SK-N-SH treated with all-trans-retinoic acid at 6 μM for 48 hours (cell line): ENCODE measurements around the gene CDC5L.

ENCODE experiments used
- ATAC-seq: fragments of 200-7000 bp; cut with Tn5 transposase; 3 replicates; pipeline ENCODE4 v1.9.1; 2020; ENCODE audit warnings: mild to moderate bottlenecking, moderate library complexity
- BACH2 ChIP-seq: fragments of 250-450 bp; sonication (Bioruptor Pico); IDR thresholded peaks from 2 replicates; pipeline ENCODE4 v1.9.0; 2021; ENCODE audit warnings: mild to moderate bottlenecking, borderline replicate concordance
- CSDC2 ChIP-seq: fragments of 250-450 bp; sonication (Bioruptor Pico); IDR thresholded peaks from 2 replicates; pipeline ENCODE4 v1.5.0; 2020; ENCODE audit warnings: mild to moderate bottlenecking, moderate library complexity
- GLIS3 ChIP-seq: fragments of 250-450 bp; sonication (Bioruptor Pico); IDR thresholded peaks from 2 replicates; pipeline ENCODE4 v1.5.0; 2020; ENCODE audit warnings: mild to moderate bottlenecking, moderate library complexity
- ISL1 ChIP-seq: fragments of 250-450 bp; sonication (Bioruptor Pico); IDR thresholded peaks from 2 replicates; pipeline ENCODE4 v2.1.2; 2022; ENCODE audit warnings: mild to moderate bottlenecking, moderate library complexity
- OSR1 ChIP-seq: fragments of 250-450 bp; sonication (Bioruptor Pico); IDR thresholded peaks from 2 replicates; pipeline ENCODE4 v1.8.0; 2022; ENCODE audit warnings: moderate library complexity, mild to moderate bottlenecking, inconsistent platforms
- RARB ChIP-seq: fragments of 250-450 bp; sonication (Bioruptor Pico); IDR thresholded peaks from 2 replicates; pipeline ENCODE4 v1.8.0; 2021; ENCODE audit warnings: mild to moderate bottlenecking, moderate library complexity
- TOX ChIP-seq: fragments of 250-450 bp; sonication (Bioruptor Pico); IDR thresholded peaks from 2 replicates; pipeline ENCODE4 v1.8.0; 2021; ENCODE audit warnings: mild to moderate bottlenecking, moderate library complexity, borderline replicate concordance
- ZC3H10 ChIP-seq: fragments of 250-450 bp; sonication (Bioruptor Pico); IDR thresholded peaks from 2 replicates; pipeline ENCODE4 v1.5.1; 2021; ENCODE audit warnings: mild to moderate bottlenecking, moderate library complexity
- ZFP3 ChIP-seq: fragments of 250-450 bp; sonication (Bioruptor Pico); IDR thresholded peaks from 2 replicates; pipeline ENCODE4 v1.5.0; 2020; ENCODE audit warnings: mild to moderate bottlenecking, moderate library complexity
- ZFP30 ChIP-seq: fragments of 450-650 bp; formaldehyde crosslinking; IDR thresholded peaks from 2 replicates; pipeline ENCODE4 v1.5.0; 2022; ENCODE audit warnings: mild to moderate bottlenecking, moderate library complexity
- ZNF565 ChIP-seq: fragments of 450-650 bp; formaldehyde crosslinking; conservative IDR thresholded peaks from 2 replicates; pipeline ENCODE4 v1.5.0; 2020; ENCODE audit warnings: low read depth, mild to moderate bottlenecking, moderate library complexity
- ZNF70 ChIP-seq: fragments of 450-650 bp; formaldehyde crosslinking; IDR thresholded peaks from 2 replicates; pipeline ENCODE4 v1.5.0; 2020; ENCODE audit warnings: mild to moderate bottlenecking, moderate library complexity
- ZNF8 ChIP-seq: fragments of 450-650 bp; formaldehyde crosslinking; IDR thresholded peaks from 2 replicates; pipeline ENCODE4 v1.5.0; 2020; ENCODE audit warnings: mild to moderate bottlenecking, moderate library complexity
- TF ChIP-seq, protein P1 (sequence below): fragments of 250-450 bp; sonication (Bioruptor Pico); IDR thresholded peaks from 2 replicates; pipeline ENCODE4 v1.8.0; 2020; ENCODE audit warnings: mild to moderate bottlenecking, moderate library complexity, borderline replicate concordance
- TF ChIP-seq, protein P2 (sequence below): fragments of 250-450 bp; sonication (Bioruptor Pico); IDR thresholded peaks from 2 replicates; pipeline ENCODE4 v1.5.1; 2020; ENCODE audit warnings: low read depth, mild to moderate bottlenecking, moderate library complexity
- TF ChIP-seq, protein P3 (sequence below): fragments of 250-450 bp; sonication (Bioruptor Pico); IDR thresholded peaks from 2 replicates; pipeline ENCODE4 v1.5.0; 2020; ENCODE audit warnings: mild to moderate bottlenecking, moderate library complexity
- TF ChIP-seq, protein P4 (sequence below): fragments of 250-450 bp; sonication (Bioruptor Pico); IDR thresholded peaks from 2 replicates; pipeline ENCODE4 v1.5.1; 2021; ENCODE audit warnings: mild to moderate bottlenecking, moderate library complexity

CDC5L gene

DNA sequence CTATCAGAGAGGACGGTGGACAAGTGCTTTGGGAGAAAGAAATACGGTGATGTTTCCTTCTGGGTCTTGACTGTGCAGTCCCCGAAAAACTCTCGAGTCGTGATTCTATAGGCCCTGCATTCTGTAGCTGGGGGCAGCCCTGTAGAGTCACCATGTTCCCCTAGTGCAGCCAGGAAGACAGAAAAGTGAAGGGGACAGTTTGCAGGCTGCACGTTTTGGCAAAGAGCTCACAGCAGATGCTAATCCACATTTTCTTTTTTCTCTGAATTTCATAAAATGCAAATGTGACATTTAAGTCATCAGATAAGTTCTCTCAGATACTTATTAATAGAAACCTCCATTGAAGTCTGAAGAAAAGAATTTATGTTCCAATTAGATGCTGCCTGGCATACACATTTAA lies 25.6 kb upstream of the CDC5L start (continued):
- TF ChIP-seq, protein P1, sequence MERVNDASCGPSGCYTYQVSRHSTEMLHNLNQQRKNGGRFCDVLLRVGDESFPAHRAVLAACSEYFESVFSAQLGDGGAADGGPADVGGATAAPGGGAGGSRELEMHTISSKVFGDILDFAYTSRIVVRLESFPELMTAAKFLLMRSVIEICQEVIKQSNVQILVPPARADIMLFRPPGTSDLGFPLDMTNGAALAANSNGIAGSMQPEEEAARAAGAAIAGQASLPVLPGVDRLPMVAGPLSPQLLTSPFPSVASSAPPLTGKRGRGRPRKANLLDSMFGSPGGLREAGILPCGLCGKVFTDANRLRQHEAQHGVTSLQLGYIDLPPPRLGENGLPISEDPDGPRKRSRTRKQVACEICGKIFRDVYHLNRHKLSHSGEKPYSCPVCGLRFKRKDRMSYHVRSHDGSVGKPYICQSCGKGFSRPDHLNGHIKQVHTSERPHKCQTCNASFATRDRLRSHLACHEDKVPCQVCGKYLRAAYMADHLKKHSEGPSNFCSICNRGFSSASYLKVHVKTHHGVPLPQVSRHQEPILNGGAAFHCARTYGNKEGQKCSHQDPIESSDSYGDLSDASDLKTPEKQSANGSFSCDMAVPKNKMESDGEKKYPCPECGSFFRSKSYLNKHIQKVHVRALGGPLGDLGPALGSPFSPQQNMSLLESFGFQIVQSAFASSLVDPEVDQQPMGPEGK (CRISPR knock-in tag), result no peak
- TF ChIP-seq ZC3H10 (CRISPR knock-in tag) (no peak), OSR1 (CRISPR knock-in tag) (no peak), ZNF70 (CRISPR knock-in tag) (no peak), ZNF8 (CRISPR knock-in tag) (no peak), ZNF565 (no peak), ISL1 (no peak), ZFP30 (CRISPR knock-in tag) (no peak), RARB (CRISPR knock-in tag) (no peak), TOX (CRISPR knock-in tag) (no peak), GLIS3 (CRISPR knock-in tag) (no peak)
- TF ChIP-seq, protein P2, sequence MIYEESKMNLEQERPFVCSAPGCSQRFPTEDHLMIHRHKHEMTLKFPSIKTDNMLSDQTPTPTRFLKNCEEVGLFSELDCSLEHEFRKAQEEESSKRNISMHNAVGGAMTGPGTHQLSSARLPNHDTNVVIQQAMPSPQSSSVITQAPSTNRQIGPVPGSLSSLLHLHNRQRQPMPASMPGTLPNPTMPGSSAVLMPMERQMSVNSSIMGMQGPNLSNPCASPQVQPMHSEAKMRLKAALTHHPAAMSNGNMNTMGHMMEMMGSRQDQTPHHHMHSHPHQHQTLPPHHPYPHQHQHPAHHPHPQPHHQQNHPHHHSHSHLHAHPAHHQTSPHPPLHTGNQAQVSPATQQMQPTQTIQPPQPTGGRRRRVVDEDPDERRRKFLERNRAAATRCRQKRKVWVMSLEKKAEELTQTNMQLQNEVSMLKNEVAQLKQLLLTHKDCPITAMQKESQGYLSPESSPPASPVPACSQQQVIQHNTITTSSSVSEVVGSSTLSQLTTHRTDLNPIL, result no peak
- TF ChIP-seq, all 23 proteins: peak for 0

DNA sequence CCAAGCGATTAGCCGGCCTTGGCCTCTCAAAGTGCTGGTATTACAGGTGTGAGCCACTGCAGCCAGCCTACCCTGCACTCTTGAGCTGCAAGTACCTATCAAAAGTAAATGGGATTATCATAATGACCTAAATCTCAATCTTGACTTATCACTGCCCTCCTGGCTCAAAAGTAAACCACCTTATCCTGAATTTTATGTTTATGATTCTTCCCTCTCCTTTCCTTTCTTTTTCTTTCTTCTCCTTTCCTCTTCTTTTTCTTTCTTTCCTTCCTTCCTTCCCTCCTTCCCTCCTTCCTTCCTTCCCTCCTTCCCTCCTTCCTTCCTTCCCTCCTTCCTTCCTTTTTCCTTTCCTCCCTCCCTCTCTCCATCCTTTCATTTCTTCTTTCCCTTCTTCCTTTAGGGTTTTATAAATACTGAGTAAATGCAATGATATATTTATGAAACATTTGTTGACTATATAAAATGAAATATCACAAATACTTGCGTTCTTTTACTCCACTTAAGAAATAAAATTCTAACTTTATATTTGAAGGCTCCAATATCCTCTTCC lies 24.1 kb upstream of the CDC5L start:
- no peak for ATAC-seq
- TF ChIP-seq, protein P2, result no peak
- TF ChIP-seq OSR1 (CRISPR knock-in tag) (no peak), RARB (CRISPR knock-in tag) (no peak), CSDC2 (no peak)

DNA sequence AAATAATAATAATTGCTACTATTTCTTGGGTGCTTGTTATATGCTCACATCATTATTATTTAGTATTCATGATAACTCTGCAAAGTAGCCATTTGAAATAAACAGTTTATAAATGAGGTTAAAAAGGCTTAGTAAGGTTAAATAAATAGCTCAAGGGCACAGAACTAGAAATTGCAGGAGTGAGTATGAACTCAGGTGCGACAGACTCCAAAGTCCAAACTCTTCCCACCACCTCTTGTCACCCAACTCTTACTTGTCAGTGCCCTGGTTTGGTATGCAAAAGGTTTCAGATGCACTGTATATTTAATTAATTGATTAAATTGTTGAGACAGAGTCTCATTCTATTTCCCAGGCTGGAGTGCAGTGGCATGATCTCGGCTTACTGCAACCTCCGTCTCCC lies 20.7 kb upstream of the CDC5L start:
- TF ChIP-seq, protein P3, sequence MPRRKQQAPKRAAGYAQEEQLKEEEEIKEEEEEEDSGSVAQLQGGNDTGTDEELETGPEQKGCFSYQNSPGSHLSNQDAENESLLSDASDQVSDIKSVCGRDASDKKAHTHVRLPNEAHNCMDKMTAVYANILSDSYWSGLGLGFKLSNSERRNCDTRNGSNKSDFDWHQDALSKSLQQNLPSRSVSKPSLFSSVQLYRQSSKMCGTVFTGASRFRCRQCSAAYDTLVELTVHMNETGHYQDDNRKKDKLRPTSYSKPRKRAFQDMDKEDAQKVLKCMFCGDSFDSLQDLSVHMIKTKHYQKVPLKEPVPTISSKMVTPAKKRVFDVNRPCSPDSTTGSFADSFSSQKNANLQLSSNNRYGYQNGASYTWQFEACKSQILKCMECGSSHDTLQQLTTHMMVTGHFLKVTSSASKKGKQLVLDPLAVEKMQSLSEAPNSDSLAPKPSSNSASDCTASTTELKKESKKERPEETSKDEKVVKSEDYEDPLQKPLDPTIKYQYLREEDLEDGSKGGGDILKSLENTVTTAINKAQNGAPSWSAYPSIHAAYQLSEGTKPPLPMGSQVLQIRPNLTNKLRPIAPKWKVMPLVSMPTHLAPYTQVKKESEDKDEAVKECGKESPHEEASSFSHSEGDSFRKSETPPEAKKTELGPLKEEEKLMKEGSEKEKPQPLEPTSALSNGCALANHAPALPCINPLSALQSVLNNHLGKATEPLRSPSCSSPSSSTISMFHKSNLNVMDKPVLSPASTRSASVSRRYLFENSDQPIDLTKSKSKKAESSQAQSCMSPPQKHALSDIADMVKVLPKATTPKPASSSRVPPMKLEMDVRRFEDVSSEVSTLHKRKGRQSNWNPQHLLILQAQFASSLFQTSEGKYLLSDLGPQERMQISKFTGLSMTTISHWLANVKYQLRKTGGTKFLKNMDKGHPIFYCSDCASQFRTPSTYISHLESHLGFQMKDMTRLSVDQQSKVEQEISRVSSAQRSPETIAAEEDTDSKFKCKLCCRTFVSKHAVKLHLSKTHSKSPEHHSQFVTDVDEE (CRISPR knock-in tag), result no peak
- TF ChIP-seq, all 23 proteins: peak for 0
- no peak for ATAC-seq

DNA sequence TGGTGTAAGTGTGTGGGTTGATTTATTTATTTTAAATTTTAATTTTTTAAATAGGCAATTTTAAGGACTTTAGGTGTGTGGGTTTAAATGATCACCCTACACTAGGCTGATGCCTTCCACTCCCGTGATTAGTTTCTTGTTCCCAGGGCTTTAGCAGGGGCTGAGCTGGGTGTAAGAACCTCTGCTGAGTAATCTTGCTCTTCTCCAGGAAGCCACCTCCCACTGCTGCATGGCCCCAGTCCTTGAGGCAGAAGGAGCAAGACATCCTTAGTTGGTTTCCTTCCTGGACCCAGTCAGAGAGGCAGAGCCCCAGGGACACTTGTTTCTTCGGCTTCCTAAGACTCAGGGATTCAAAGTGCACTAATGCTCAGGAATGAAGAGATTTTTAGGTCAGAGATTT lies 19.8 kb upstream of the CDC5L start:
- TF ChIP-seq ZNF8 (CRISPR knock-in tag), result no peak
- no peak for TF ChIP-seq ZFP3
- TF ChIP-seq, protein P4, sequence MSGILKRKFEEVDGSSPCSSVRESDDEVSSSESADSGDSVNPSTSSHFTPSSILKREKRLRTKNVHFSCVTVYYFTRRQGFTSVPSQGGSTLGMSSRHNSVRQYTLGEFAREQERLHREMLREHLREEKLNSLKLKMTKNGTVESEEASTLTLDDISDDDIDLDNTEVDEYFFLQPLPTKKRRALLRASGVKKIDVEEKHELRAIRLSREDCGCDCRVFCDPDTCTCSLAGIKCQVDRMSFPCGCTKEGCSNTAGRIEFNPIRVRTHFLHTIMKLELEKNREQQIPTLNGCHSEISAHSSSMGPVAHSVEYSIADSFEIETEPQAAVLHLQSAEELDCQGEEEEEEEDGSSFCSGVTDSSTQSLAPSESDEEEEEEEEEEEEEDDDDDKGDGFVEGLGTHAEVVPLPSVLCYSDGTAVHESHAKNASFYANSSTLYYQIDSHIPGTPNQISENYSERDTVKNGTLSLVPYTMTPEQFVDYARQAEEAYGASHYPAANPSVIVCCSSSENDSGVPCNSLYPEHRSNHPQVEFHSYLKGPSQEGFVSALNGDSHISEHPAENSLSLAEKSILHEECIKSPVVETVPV (CRISPR knock-in tag), result no peak
- no peak for TF ChIP-seq BACH2 (CRISPR knock-in tag)
- TF ChIP-seq, protein P2, result no peak
- TF ChIP-seq CSDC2, result no peak
- TF ChIP-seq, all 23 proteins: peak for 0
- ATAC-seq, result no peak
